HepG2 (cell line): ENCODE results near the gene NUDT15. TPM values are rescaled to one million over a fixed set of nuclear protein-coding genes. Genes with fewer than 3 reads are reported as not detected.

Experiments
- FOXJ3 ChIP-seq: sonication (generic); formaldehyde crosslinking; IDR thresholded peaks from 2 replicates; pipeline ENCODE4 v1.4.0; 2020; ENCODE audit warnings: missing genetic modification reagents, mild to moderate bottlenecking, borderline replicate concordance
- HNRNPK ChIP-seq: fragments of 200-400 bp; formaldehyde crosslinking; IDR thresholded peaks from 2 replicates; pipeline ENCODE4 v1.6.1; 2018; ENCODE audit warnings: low read length, low read depth, moderate library complexity, mild to moderate bottlenecking; ENCODE audit not compliant: poor library complexity, severe bottlenecking
- KIAA2018 ChIP-seq: sonication (generic); formaldehyde crosslinking; IDR thresholded peaks from 2 replicates; pipeline ENCODE4 v1.5.0; 2020; ENCODE audit warnings: mild to moderate bottlenecking, missing genetic modification reagents, borderline replicate concordance
- NFAT5 ChIP-seq: sonication (generic); formaldehyde crosslinking; IDR thresholded peaks from 2 replicates; pipeline ENCODE4 v1.4.0; 2020; ENCODE audit warnings: missing genetic modification reagents
- PHF5A ChIP-seq: IDR thresholded peaks from one replicate; pipeline ENCODE4 v1.6.1; 2018; ENCODE audit warnings: low read depth, missing genetic modification reagents; ENCODE audit not compliant: unreplicated experiment
- POGZ ChIP-seq: sonication (generic); formaldehyde crosslinking; IDR thresholded peaks from 2 replicates; pipeline ENCODE4 v1.4.0; 2020; ENCODE audit warnings: mild to moderate bottlenecking, missing genetic modification reagents
- TBL1XR1 ChIP-seq: fragments of 150-350 bp; IDR thresholded peaks from 2 replicates; pipeline ENCODE4 v1.6.1; 2014; ENCODE audit warnings: borderline replicate concordance, low read length; ENCODE audit not compliant: partially characterized antibody
- THRA ChIP-seq: sonication (generic); formaldehyde crosslinking; IDR thresholded peaks from 2 replicates; pipeline ENCODE4 v1.4.0; 2020; ENCODE audit warnings: missing genetic modification reagents, borderline replicate concordance
- TMF1 ChIP-seq: sonication (generic); formaldehyde crosslinking; IDR thresholded peaks from 2 replicates; pipeline ENCODE4 v1.8.1; 2022; ENCODE audit warnings: low read depth, missing genetic modification reagents
- ZNF790 ChIP-seq: sonication (generic); formaldehyde crosslinking; IDR thresholded peaks from 2 replicates; pipeline ENCODE4 v1.8.0; 2022; ENCODE audit warnings: missing genetic modification reagents, mild to moderate bottlenecking, borderline replicate concordance
- polyA plus RNA-seq, 8 experiments: library from polyadenylated mRNA; depleted of rRNA in 3 of 8; stranded (reverse) in 7 of 8; unstranded in 1 of 8; fragments of >200 nt; fragmentation: Illumina TruSeq in 4 of 8; extraction: Trizol in 4 of 8; gene quantifications; 2 replicates each; pipeline versions ENCODE4 v1.2.1 to v1.2.3, GENCODE V29; 2011 to 2016; ENCODE audit warnings: low read depth in 4 of 8, missing spikeins in 1 of 8, mixed read lengths in 1 of 8; ENCODE audit not compliant: insufficient read depth in 1 of 8
- total RNA-seq, 5 experiments: library from RNA; depleted of rRNA; stranded (reverse); fragments of >200 nt; fragmentation: Illumina TruSeq; extraction: Trizol; gene quantifications; 2 replicates each; pipeline ENCODE4 v1.2.3, GENCODE V29; 2016; ENCODE audit warnings: low read depth in 1 of 5
- TF ChIP-seq, protein P1 (sequence below): sonication (generic); formaldehyde crosslinking; IDR thresholded peaks from 2 replicates; pipeline ENCODE4 v1.4.0; 2020; ENCODE audit warnings: mild to moderate bottlenecking, low read depth, missing genetic modification reagents

The NUDT15 gene
- total and polyA plus RNA-seq, 2 of the 13 experiments (the other 11 are each of a cell fraction or from before 2014, with no cell fraction given), result 21.3 to 47.3 TPM

GRCh38 chr13:48037346-48038173 is at the start of gene NUDT15 (continued):
- TF ChIP-seq TMF1 (CRISPR knock-in tag), result peak; percentile 96; the same call in 1 of the 2 replicates
- peak; percentile 31; the same call in 1 of the 2 replicates for TF ChIP-seq NFAT5 (CRISPR knock-in tag)
- TF ChIP-seq KIAA2018, result peak; percentile 50; the same call in 1 of the 2 replicates
- peak; percentile 49 for TF ChIP-seq TBL1XR1
- peak; percentile 100 for TF ChIP-seq THRA
- TF ChIP-seq POGZ (CRISPR knock-in tag), result peak; percentile 99
- peak; percentile 55 for TF ChIP-seq HNRNPK
- TF ChIP-seq, protein P1, sequence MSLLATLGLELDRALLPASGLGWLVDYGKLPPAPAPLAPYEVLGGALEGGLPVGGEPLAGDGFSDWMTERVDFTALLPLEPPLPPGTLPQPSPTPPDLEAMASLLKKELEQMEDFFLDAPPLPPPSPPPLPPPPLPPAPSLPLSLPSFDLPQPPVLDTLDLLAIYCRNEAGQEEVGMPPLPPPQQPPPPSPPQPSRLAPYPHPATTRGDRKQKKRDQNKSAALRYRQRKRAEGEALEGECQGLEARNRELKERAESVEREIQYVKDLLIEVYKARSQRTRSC (CRISPR knock-in tag), result peak; percentile 97
- no peak for TF ChIP-seq ZNF790 (CRISPR knock-in tag)
- peak; percentile 39; the same call in 1 of the 2 replicates for TF ChIP-seq FOXJ3 (CRISPR knock-in tag)
- no peak for TF ChIP-seq PHF5A (CRISPR knock-in tag)
